Activated naive CD4-positive, alpha-beta T cell treated with anti-CD3 and anti-CD28 coated beads, Interleukin-2, amount 50 U/mL, for 24 hours (primary cell): Measurements from ENCODE around the gene KRTAP5-10.
"Not testable (repeated sequence)": the region's sequence is repeated elsewhere in the genome, so short reads cannot be mapped to it uniquely, and the experiment has no call there.

Experiments
- H3K27ac Mint-ChIP-seq: one replicate; pipeline ENCODE4 v1.8.0; 2021; ENCODE audit warnings: mild to moderate bottlenecking, mixed read lengths
- H3K27me3 Mint-ChIP-seq: one replicate; pipeline ENCODE4 v1.8.0; 2021; ENCODE audit warnings: mixed read lengths
- H3K36me3 Mint-ChIP-seq: one replicate; pipeline ENCODE4 v1.8.0; 2021; ENCODE audit warnings: mixed read lengths
- H3K4me1 Mint-ChIP-seq: one replicate; pipeline ENCODE4 v1.8.0; 2021; ENCODE audit warnings: mixed read lengths
- H3K4me3 Mint-ChIP-seq: one replicate; pipeline ENCODE4 v1.8.0; 2021; ENCODE audit warnings: mild to moderate bottlenecking, mixed read lengths
- H3K9me3 Mint-ChIP-seq: one replicate; pipeline ENCODE4 v1.8.0; 2021; ENCODE audit warnings: mixed read lengths

KRTAP5-10 gene

DNA sequence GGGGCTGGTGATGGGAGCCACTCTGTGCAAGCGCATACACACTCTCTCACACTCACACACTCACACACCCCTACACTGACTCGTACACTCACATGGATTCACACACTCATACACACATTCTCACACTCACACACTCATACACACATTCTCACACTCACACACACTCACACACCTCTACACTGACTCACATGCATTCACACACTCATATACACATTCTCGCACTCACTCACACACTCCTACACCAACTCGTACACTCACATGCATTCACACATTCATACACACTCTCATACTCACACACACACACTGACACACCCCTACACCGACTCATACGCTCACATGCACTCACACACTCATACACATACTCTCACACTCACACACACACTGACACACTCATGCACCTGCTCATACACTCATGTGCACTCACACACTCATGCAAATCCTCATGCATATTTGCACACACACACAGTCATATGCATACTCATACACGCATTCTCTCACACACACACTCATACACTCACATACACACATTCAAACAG, 12.2 kb downstream of the KRTAP5-10 start:
- Mint-ChIP-seq H3K27me3 (peaks cover 7% of the 10 kb centered on the region), H3K36me3 (no peaks in the 10 kb centered on the region), H3K4me3 (no peak overlapping the region), H3K4me1 (peaks cover 3% of the 10 kb centered on the region), H3K27ac (no peak overlapping the region), H3K9me3 (no peaks in the 10 kb centered on the region)

DNA sequence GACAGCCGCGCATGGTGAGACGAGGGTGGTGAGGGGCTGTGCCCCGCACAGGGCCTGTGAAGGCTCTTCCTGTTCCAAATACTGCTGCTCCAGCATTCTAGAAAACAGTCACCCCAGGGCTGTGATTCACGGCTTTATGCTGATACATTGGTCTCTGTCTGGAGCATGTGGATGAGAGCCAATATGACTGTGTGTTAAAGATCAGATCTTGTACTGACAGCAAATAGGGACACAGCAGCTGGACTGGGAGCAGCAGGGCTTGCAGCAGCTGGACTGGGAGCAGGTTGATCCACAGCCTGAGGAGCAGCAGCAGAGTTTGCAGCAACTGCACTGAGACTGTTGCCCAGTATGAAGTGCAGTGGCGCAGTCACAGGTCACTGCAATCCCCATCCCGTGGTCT, 14.2 kb downstream of the KRTAP5-10 start:
- not testable (repeated sequence) for H3K27me3 Mint-ChIP-seq, H3K36me3 Mint-ChIP-seq, H3K4me1 Mint-ChIP-seq, H3K9me3 Mint-ChIP-seq, H3K4me3 Mint-ChIP-seq, H3K27ac Mint-ChIP-seq

GRCh38 chr11:71580057-71581003, 15.0 kb downstream of the KRTAP5-10 start:
- no peak overlapping the region for H3K4me3 Mint-ChIP-seq
- peaks cover 3% of the 10 kb centered on the region for H3K4me1 Mint-ChIP-seq
- H3K27ac Mint-ChIP-seq, result no peak overlapping the region
- peaks cover 15% of the 10 kb centered on the region for H3K27me3 Mint-ChIP-seq
- no peaks in the 10 kb centered on the region for H3K9me3 Mint-ChIP-seq
- no peaks in the 10 kb centered on the region for H3K36me3 Mint-ChIP-seq

- Mint-ChIP-seq H3K4me1 (peaks cover 3% of the 10 kb centered on the region), H3K27me3 (peaks cover 15% of the 10 kb centered on the region), H3K36me3 (no peaks in the 10 kb centered on the region), H3K4me3 (no peak overlapping the region), H3K27ac (no peak overlapping the region), H3K9me3 (no peaks in the 10 kb centered on the region)
Measured at GRCh38 chr11:71581826-71582225, 16.5 kb downstream of the KRTAP5-10 start.

GRCh38 chr11:71582309-71582895, 17.0 kb downstream of the KRTAP5-10 start, which contains the start of gene KRTAP5-11:
TSS of gene KRTAP5-11 (minus strand) at chr11:71582875. CDS start at chr11:71582837, 38 bp downstream.
- Mint-ChIP-seq H3K9me3 (no peaks in the 10 kb centered on the region), H3K27ac (no peak within 1 kb of the TSS), H3K27me3 (peaks cover 15% of the 10 kb centered on the region), H3K4me3 (no peak within 1 kb of the TSS), H3K4me1 (peaks cover 3% of the 10 kb centered on the region), H3K36me3 (no peaks in the 10 kb centered on the region)

DNA sequence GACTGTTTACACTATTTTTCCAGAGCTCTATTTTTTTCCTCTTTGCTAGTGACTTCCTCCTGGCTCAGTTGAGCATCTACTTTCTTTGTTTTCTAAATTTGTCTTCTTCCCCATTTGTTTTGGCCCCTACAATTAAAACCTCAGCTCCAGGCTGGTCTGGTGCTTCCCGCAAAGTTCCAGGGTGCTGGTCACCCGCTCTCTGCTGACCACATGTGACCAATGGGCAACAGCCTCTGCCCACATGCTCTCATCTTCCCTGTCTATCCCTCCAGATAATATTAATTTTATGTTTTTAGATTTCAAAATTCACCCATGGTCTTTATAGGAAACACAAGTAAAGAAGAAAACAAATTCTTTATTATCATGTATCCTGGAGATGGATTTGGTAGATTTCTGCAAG, 17.6 kb downstream of the KRTAP5-10 start:
- H3K4me1 Mint-ChIP-seq, H3K36me3 Mint-ChIP-seq, H3K27ac Mint-ChIP-seq, H3K4me3 Mint-ChIP-seq, H3K9me3 Mint-ChIP-seq: not testable (repeated sequence)
- peaks cover 15% of the 10 kb centered on the region for H3K27me3 Mint-ChIP-seq

GRCh38 chr11:71585673-71586072, 20.3 kb downstream of the KRTAP5-10 start:
- H3K27ac Mint-ChIP-seq, H3K4me1 Mint-ChIP-seq, H3K36me3 Mint-ChIP-seq, H3K9me3 Mint-ChIP-seq, H3K4me3 Mint-ChIP-seq: not testable (repeated sequence)
- H3K27me3 Mint-ChIP-seq, result peaks cover 14% of the 10 kb centered on the region

- not testable (repeated sequence) for H3K4me1 Mint-ChIP-seq, H3K4me3 Mint-ChIP-seq, H3K9me3 Mint-ChIP-seq, H3K27me3 Mint-ChIP-seq, H3K27ac Mint-ChIP-seq, H3K36me3 Mint-ChIP-seq
Measured at GRCh38 chr11:71588314-71588713, 23.0 kb downstream of the KRTAP5-10 start.

- H3K27ac Mint-ChIP-seq, H3K36me3 Mint-ChIP-seq, H3K4me1 Mint-ChIP-seq, H3K4me3 Mint-ChIP-seq, H3K9me3 Mint-ChIP-seq, H3K27me3 Mint-ChIP-seq: not testable (repeated sequence)
Measured at GRCh38 chr11:71588822-71589545, 23.6 kb downstream of the KRTAP5-10 start.

GRCh38 chr11:71589546-71589920, 24.2 kb downstream of the KRTAP5-10 start:
- H3K27ac Mint-ChIP-seq, H3K27me3 Mint-ChIP-seq, H3K4me3 Mint-ChIP-seq, H3K4me1 Mint-ChIP-seq, H3K9me3 Mint-ChIP-seq, H3K36me3 Mint-ChIP-seq: not testable (repeated sequence)

DNA sequence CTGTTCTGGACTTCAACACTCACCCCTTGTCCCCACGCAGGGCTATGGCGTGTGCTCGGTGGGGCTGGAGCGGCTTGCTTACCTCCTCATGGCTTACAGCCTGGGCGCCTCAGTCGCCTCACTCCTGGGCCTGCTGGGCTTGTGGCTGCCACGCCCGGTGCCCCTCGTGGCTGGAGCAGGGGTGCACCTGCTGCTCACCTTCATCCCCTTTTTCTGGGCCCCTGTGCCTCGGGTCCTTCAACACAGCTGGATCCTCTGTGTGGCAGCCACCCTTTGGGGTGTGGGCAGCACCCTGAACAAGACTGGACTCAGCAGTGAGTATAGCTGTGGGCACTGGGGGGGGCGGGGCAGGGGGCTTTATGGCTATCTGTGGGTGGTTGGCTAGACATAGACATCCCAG, 37.9 kb downstream of the KRTAP5-10 start:
- peaks cover 14% of the 10 kb centered on the region for H3K27me3 Mint-ChIP-seq

GRCh38 chr11:71604798-71605488, 39.6 kb downstream of the KRTAP5-10 start:
- H3K27me3 Mint-ChIP-seq, result peaks cover 24% of the 10 kb centered on the region
- H3K4me3 Mint-ChIP-seq, H3K36me3 Mint-ChIP-seq, H3K27ac Mint-ChIP-seq, H3K9me3 Mint-ChIP-seq, H3K4me1 Mint-ChIP-seq: not testable (repeated sequence)

More for the DNA sequence above, 37.9 kb downstream of the KRTAP5-10 start:
- not testable (repeated sequence) for H3K4me1 Mint-ChIP-seq, H3K9me3 Mint-ChIP-seq, H3K27ac Mint-ChIP-seq, H3K4me3 Mint-ChIP-seq, H3K36me3 Mint-ChIP-seq

DNA sequence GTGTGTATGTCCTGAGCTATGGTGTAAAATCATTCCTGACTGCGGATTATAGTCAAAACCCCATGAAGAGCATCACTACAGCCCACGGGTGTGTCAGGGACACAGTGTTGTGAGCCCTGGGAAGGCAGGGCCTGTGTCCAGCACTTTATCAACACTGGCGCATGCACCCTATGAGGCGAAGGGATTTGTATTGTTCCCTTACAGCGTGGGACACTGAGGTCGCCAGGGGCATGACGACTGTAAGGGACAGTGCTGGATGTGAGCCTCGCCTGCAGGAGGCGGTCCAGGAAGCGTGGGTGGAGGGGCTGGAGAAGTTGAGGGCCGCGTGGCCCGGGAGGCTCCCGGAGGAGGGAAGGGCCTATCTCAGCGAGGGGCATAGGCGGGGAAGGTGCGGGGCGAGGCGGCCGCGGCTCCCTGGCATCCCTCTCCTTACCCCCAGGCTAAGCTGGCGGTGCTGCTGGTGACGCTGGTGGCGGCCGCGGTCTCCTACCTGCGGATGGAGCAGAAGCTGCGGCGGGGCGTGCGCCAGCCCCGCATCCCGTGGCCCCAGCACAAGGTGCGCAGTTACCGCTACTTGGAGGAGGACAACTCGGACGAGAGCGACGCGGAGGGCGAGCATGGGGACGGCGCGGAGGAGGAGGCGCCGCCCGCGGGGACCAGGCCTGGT, 41.6 kb downstream of the KRTAP5-10 start:
- peaks cover 24% of the 10 kb centered on the region for H3K27me3 Mint-ChIP-seq
- peak overlapping the region; percentile 46 for H3K27ac Mint-ChIP-seq
- H3K4me3 Mint-ChIP-seq, result peak overlapping the region; percentile 33
- H3K36me3 Mint-ChIP-seq, H3K4me1 Mint-ChIP-seq, H3K9me3 Mint-ChIP-seq: not testable (repeated sequence)

GRCh38 chr11:71607520-71608216, 42.3 kb downstream of the KRTAP5-10 start:
- H3K27me3 Mint-ChIP-seq, result peaks cover 19% of the 10 kb centered on the region
- not testable (repeated sequence) for H3K36me3 Mint-ChIP-seq, H3K9me3 Mint-ChIP-seq, H3K27ac Mint-ChIP-seq, H3K4me1 Mint-ChIP-seq
- peak overlapping the region; percentile 26 for H3K4me3 Mint-ChIP-seq
